Activated CD4-positive, CD25-positive, alpha-beta regulatory T cell treated with anti-CD3 and anti-CD28 coated beads, Interleukin-2, amount 50 U/mL, for 24 hours (primary cell): ENCODE data around the gene ETV1.

Experiments
- ATAC-seq, 2 donors: fragments of 150-1000 bp; cut with Tn5 transposase; one replicate each; pipeline ENCODE4 v1.10.0; 2021; ENCODE audit warnings: mild to moderate bottlenecking in 1 of 2, moderate library complexity in 1 of 2

The ETV1 gene

DNA sequence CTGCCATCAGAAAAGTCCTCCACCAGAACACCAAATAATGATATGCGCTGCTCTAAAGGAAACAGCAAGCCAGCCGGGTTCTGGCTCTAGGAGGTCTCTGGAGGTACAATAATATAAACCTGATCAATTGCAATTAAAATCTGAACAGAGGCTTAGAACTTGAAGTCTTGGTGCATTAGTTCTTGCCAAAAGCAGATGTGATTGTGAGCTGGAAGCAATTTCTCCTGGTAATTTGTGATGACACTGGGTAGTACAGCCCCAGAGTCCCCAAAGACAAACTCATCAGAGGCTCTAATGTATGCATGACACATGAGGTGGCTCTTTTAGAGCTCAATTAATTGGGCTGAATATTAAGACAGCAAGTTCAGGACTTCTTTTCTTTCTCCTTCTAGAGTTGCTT, 3.3 kb downstream of the ETV1 start:
- ATAC-seq, result no peak

DNA sequence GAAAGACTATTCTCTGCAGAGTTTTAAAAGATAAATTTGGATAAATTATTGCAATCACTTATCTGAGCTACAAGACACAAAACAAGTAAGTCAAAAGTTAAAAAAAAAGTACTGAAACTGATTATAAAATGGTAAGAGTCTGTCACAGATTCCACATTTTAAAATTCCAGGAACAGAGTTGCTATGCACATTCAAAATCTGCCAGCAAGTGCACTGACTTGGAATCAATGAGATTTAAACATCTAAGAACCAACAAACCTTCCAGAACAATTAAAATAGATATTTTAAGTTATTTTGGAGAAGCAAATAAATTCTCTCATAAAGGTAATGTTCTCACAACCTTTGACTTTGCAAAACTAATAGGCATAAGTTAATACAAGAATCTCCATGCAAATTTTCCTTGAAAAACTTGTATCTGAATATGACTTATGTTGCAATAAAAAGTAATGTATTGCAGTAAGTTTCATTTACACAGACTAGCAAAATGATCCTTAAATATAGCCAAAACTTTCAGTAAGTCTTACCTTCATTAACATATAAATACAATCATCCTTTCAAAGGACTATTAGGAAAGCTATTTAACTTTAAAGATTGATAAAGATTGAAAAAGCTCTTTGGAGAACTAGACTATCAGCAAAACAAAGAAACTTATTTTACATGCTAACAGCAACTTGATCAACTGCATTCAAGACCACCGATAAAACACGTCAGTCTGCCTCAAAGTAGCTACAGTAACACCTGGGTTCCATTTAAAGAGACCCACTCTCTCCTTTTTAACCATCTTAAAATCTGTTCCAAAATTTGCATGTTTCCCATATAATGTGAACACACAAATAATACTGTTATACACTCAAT, 4.4 kb downstream of the ETV1 start:
- no peak for ATAC-seq

DNA sequence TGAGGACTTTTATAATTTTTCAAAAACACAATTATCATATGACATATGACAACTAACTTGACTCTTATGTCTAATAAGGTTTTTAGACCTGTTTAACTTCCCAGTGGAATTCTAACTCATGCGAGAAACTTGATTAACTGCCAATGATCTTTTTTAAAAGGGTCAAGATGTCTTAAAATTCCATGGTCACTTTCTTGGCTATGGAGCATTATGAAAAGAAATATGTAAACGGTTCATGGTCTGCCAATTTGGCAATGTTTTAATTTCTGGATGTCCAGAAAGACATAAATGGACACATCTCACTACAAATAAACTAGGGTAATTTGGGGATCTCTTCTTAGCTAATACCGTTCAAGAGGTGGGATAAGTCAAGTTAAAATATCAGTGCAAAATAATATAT, 5.4 kb downstream of the ETV1 start:
- ATAC-seq, result no peak

DNA sequence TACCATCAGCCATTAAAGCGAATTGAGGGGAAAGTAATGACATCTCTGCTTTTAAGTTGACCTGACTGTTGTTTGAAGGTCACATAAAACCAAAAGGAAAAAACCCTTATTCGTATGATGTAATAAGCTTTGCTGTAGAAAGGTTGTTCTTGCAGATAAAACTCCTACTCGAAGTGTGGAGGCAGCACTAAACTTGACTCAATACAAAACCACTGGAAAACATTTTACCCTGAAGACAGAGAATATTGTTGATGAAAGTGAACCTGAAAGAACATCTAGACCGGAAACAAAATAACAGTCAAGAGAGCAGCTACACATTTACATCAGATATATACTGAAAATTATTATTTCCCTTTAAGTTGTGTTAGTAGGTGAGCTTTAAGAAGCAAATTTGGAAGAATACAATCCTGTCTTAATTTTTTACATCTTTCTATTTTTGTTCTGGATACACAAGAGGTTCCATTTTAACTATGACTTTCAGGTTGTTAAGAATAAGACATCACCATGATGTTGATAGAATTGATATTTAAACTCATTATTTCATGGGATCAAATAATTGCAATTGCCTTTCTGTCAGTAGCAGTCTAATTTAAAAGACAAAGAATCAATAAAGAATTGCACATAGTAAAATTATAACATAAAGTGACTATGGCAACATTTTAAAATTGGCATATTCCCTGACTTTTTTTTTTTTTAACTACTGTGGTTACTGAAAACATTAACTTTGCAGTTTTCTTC, 6.4 kb downstream of the ETV1 start:
- ATAC-seq, result no peak

DNA sequence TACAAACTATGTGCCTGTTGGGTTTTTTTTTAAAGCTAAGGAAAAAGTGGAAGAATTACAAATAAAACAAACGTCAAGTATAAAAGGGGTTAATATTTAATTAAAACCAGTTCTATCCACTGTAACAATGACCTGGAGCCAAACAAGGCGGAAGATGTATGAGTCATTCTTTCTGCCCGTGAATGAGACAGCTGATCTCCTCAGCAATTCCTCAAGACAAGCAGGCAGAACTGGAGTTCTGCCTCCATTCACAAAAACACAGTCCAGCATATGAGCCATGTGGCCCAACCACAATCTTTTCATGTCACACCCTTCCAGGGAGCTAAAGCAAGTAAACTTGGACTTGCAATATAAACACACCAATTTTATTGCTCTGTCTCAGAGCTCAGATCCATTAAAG, 8.4 kb downstream of the ETV1 start:
- no peak for ATAC-seq

DNA sequence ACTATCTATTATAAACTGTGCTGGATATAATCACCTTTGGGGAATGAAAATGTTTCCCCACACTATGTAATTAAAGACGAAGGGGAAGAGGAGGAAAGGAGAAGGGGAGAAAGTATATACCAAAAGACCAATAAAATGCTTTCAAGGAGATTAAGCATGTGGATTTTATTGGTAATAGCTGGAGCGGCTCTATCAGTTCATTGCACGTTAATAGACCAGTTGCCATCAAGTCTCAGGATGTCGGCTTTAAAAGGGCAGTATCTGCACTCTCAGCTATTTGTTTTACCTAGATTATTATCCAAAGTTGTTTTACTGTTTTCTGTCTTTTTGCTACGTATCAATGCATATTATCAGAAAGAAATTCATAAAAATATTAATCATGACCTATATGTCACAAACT, 9.0 kb downstream of the ETV1 start:
- ATAC-seq, result no peak

DNA sequence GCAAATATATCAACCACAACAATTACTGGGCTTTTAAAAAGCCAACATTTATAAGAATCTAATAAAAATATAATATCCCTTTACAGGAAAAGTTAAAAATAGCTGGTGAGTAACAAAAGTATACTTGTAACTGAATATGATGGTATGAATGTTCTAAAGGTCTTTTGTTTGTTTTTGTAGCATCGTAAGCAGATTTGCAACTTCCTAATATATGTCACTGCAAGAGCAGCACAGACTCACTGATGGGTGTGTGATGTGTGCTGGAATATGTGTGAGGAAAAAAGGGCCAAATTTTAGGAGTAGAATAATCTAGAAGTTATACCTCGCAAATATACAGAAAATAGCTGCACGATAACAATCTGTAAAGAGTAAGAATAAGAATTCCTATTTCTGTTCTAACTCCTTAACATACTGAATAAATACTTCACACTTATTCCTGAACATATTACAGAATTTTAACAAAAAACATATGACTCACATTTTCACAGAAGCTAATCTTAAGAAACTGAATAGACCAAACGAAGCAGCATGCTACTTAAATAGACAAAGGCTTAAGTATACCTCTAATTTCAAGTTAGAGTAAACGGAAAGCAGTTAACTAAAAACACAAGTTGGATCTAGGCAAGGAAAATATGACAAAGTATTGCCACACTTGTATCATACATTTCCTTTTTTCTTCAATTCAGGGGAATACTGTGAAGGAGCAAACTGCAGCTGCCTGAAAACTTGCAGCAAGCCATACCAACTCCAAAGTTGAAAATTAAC, 9.6 kb downstream of the ETV1 start:
- ATAC-seq, result no peak

DNA sequence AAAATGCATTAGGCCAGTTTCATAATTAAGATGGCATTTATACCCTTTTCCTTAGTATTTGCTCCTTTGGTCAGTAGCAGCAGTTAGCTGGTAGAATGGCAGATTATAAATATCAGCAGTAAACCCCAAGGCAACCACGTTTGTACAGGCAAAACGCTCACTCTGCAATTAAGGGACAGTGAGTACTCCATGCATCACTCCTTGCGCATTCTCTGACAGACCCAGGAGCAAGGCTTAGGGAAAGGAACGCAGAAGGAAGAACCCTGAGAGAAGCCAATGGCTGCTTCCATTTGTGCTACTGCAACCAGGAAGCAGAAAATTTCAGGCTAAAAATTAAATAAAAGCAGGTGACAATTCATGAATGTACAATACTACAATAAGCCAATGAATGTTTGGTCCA, 12.9 kb downstream of the ETV1 start:
- ATAC-seq, result no peak

DNA sequence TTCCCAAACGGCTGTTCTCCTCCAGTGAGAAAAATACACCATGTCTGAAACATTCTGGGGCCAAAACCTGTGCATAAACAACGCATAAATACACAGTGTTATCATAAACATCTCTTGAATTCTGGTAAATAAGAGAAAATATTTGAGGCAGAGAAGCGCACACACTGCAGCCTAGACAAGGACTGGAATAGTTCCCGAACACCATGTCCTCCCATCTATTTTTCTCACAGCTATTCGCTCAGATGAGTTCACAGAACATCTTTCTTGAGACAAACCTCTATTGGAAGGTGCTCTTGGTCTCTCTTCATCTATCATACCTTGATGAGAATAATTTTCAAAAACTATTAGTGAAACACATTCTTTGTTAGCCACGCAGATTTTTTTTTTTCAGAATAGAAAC, 24.4 kb downstream of the ETV1 start:
- no peak for ATAC-seq

DNA sequence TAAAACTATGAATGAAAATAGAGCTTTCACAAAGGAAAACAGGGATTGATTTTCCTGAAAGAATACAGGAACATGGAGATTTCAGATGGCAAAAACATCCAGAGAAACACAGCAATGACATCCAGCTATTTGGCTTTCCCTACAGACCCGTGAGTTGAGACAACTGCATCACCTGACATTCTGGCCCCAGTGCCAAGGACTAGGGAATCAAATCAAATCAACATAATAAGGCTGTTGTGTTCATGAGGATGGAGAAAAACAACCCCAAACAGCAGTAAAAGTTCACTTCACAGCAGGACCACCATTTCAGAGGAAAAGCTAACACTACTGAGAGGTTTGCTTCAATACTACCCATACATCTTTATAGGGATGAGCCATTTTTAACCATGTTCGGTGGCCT, 25.5 kb downstream of the ETV1 start:
- ATAC-seq, result no peak

DNA sequence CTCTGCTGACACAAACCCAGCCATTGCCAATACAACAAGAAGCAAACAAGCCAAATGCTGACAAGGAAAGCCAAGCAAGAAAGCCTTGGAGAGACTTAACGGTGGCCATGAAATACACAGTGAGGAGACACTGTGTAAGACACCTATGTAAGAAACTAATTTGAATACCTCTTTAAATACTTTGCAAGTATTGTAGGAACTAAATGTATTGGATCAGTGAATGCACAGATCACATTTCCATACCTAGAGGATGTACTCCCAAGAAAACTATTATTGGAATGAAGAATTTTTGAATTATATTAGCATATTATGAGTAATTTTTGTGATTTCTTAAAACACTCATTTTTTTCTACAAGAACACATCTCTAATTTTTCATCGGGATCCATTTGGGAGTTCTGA, 34.0 kb downstream of the ETV1 start:
- ATAC-seq, result no peak

DNA sequence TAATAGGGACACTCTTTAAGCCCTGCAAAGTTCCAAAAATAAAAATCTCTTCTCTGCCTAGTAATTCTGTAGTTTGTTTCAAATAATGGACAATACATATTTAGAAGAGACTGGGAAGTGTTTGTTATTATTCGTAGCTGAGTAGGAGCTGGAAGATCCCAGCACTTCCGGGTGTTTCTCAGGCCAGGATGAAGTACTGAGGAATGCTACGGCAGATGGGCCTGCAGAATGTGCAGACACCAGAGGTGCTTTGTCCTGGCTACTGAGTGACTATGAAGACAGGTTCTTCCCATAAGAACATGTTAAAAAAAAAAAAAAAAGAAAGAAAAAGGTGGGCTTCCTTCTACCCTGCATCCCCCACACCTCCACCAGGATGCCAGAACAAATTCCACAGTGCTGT, 36.1 kb downstream of the ETV1 start:
- ATAC-seq, result no peak

DNA sequence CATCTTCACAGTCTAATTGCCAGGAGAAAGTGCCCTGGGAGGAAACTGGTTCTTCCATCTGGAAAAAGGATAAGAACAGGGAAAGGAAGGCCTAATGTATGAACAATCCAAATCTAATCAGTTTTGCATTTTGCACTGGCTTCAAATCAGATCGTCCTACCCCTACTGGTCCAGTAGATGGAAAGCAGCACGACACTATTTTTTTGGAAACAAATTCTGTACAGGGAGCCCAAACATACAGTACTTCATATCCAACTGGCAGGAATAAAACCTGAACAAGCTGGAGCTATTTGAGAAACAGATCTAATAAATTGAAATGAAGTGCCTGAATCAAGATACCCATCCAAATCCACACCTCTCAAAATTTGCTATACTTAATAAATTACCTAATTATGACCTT, 36.5 kb downstream of the ETV1 start:
- no peak for ATAC-seq

DNA sequence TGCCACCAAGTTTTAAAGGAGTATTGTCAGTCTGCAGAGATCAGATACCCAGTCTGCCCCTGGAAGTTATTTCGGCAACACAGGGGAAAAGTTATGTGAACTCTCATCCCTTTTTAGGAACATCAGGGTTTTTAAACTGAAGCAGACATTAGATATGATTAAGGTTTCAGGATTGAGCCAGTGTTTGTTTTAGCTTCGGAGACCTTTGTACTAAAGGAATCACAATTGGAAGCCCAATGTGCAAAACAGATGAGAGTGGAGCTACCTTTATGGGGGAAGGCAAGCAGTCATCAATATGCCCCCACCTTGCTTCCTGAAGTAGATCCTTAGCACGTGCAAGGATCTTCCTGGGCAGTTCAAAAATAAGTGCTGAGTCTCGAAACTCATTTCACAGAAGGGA, 39.5 kb downstream of the ETV1 start:
- no peak for ATAC-seq

DNA sequence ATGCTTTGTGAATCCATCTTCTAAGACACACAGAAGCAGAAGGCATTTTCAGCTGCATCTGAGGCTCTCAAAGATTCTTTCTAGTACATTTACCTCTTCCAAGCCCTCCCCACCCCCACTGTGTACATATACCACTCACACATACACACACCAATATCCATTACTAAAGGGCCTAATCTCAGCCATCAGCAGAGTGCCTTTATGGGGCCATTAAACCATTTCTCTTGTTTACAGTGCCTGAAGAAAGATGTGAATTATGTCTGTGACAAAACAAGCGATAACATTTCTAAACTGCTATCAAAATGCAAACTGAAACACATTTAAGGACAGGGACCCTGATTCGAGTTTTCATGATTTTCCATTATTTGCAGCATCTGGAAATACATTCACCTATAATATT, 40.0 kb downstream of the ETV1 start:
- ATAC-seq, result no peak

DNA sequence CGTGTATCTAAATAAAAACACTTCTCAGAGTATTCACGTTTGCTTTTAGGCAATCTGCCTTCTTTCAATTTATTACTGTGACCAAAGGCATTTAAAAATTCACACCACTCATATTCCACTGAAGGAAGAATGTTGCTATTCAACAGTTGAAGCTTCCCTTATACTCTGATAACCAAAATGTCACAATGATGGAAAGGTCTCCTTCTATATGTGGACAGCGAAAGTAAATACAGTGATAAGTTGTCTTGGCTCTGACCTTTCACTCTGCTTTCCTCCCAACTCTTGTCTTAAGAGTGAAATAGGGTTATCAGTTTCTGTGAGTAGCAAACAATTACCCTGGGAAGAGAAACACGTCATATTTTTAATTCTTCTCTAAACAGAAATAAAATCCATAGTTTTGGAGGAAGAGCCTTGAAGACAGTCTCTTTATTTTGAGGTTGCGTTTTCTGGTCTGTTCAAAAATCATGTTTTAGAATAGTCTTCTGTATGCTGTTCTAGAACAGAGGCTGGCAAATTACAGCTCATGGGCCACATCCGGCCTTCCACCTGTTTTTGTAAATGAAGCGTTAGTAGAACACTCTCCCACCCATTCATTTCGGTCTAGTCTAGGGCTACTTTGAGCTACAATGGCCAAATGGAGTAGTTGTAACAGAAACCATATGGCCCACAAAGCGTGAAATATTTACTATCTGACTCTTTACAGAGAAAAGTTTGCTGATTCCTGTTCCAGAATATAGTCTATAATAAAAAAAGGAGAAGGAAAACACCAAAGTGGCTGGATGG, 41.3 kb downstream of the ETV1 start:
- ATAC-seq, result no peak

DNA sequence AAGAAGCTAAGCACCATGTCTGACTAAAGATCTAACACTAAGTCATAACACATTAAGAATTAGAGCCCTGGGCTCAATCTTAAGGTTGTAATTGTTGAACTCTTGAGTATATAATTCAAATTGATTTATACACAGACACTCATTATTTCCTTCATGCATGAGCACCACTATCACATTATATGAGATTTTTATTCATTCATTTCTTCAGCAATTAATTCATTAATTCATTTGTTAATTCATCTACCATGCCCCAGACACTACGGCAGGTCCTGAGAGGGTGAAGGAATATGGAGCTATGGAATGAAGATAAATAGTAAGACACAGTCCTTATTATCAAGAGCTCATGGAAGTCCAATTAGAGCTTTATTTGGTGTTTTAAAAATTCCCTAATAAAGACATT, 41.9 kb downstream of the ETV1 start:
- ATAC-seq, result no peak

DNA sequence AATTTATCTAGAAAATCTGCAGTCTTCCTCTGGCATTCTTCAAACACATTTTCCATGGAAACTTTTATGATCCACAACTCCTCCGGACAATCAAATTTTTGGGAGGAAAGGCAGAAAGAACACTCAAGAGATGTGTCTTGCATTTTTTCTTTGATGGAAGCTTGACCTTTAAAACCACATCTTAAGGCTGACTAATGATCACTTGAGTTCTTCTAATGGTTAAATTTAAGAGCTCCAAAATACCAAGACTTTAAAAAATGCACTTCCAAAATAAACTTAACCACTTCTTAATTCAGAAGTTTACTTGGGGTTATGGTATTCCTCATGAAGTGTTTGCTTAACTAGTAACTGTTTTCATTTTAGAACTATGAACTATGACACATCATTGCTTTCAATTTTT, 43.3 kb downstream of the ETV1 start:
- no peak for ATAC-seq

DNA sequence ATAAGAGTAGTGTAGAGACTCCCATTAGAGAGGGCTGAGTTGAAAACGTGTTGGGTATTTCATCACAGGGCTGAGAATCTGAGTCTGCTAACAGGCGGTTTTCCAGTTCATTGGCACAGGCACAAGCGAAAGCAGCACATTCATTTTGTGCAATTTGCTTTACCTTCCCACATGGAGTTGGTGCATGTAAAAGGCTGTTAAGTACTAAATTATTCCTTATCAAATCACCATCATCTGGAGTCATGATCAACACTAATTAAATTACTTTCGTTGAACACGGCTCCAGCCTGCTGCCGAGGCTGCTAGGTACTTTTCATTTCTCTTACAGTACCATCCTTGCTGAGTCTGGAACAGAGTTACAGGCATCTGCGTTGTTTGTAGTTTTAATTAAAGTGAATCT, 43.8 kb downstream of the ETV1 start:
- ATAC-seq, result no peak

DNA sequence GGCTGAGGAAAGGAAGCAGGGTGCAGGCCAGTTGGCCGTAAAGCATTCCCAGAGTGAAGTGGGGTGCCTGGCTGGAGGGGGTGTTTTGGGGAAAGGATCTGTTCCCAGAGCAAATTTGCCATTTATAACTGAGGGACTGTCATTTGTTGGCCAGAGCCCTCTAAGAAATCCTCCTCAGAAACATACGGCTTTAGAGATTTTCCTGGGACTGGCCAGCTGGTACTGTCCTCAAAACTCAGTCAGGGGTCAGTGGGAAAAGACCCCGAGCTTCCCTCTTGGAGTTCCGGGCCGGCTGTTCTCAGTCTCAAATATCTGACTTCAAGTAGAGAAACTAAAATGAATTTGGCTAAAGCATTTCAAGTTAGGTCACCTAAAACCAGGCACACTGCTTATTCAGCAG, 55.9 kb downstream of the ETV1 start:
- ATAC-seq, result no peak

DNA sequence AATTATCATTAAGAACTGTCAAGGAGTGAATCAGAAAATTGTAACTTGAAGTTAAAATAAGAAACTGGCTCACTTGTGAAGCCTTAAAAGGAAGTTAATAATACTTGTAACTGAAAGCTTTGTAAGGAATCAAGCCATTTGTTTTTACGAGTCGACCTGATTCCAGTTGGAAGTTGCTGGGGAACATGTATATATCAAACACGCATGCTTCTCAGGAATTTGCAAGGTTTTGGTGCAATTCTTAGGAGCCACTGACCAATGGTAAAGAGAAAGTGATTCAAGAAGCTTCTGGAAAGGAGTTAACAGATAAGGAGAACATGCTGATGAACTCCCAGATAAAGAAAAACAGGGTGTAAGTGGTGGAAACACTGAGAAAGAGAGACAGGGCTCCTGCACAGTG, 56.4 kb downstream of the ETV1 start:
- no peak for ATAC-seq

DNA sequence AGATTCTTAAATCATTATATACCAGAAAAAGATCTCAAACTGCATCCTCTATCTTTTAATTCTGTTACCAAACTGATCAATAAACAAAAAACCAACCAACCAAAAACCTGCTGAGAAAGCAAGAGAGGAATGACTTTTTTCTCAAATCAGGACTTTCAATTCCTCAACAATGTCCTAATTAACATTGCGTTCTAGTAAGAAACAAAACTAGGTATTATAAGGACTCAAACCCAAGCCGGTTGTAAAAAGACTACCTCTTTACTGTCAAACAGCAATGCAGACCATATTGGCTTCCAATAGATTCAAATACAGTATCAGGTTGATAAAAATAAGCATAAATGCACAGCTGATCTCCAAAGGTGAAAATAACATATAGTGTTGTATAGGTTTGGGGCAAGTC, 57.3 kb downstream of the ETV1 start:
- no peak for ATAC-seq

DNA sequence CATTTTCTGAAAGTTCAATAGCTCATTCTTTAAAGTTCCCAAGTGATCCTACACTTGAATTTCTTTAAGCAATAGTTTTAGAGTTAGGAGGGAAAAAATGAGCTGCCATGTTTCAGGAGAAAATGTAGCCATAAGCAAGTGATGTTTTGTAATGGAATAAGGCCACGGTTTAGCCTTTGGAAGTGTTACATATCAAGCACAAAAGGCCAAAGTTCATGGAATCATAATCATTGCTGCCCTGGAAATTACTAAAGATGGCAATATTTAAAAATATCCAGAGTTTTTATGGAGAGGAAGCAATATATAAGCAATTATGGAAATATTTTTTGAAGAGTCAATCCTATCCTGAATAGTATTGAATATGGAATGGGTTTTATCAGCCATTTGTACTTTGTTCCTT, 68.4 kb downstream of the ETV1 start:
- ATAC-seq, result no peak
